Ishikawa (cell line): ENCODE data around the gene ARHGEF26.

Experiments
- CEBPB ChIP-seq: IDR thresholded peaks from 2 replicates; pipeline ENCODE4 v1.6.1; 2012
- EP300 ChIP-seq: IDR thresholded peaks from 2 replicates; pipeline ENCODE4 v1.6.1; 2012; ENCODE audit warnings: borderline replicate concordance
- MAX ChIP-seq: IDR thresholded peaks from 2 replicates; pipeline ENCODE4 v1.6.1; 2012
- NFIC ChIP-seq: IDR thresholded peaks from 2 replicates; pipeline ENCODE4 v1.6.1; 2012
- RAD21 ChIP-seq: IDR thresholded peaks from 2 replicates; pipeline ENCODE4 v1.6.1; 2012; ENCODE audit warnings: low read depth
- REST ChIP-seq: IDR thresholded peaks from 2 replicates; pipeline ENCODE4 v1.6.1; 2012; ENCODE audit warnings: low read depth, mild to moderate bottlenecking
- TAF1 ChIP-seq: IDR thresholded peaks from 2 replicates; pipeline ENCODE4 v1.6.1; 2012; ENCODE audit warnings: low read depth, mild to moderate bottlenecking
- TEAD4 ChIP-seq: IDR thresholded peaks from 2 replicates; pipeline ENCODE4 v1.6.1; 2012
- YY1 ChIP-seq: IDR thresholded peaks from 2 replicates; pipeline ENCODE4 v1.6.1; 2012; ENCODE audit warnings: low read depth
- ZBTB7A ChIP-seq: IDR thresholded peaks from 2 replicates; pipeline ENCODE4 v1.6.1; 2012; ENCODE audit warnings: low read depth

GRCh38 chr3:154129625-154130024 is 8.4 kb downstream of the ARHGEF26 start:
- no peak for TF ChIP-seq CEBPB
- no peak for TF ChIP-seq ZBTB7A
- no peak for TF ChIP-seq TAF1
- no peak for TF ChIP-seq YY1
- TF ChIP-seq EP300, result no peak
- no peak for TF ChIP-seq RAD21
- TF ChIP-seq MAX, result no peak
- no peak for TF ChIP-seq TEAD4
- TF ChIP-seq REST, result no peak
- TF ChIP-seq NFIC, result no peak
